H9 (cell line): Measurements from ENCODE around the gene HMGB4. TPM values are rescaled to one million over a fixed set of nuclear protein-coding genes. Genes with fewer than 3 reads are reported as not detected.

Experiments used
- DNase-seq: peaks from one replicate; pipeline ENCODE4 v3.0.0-alpha.2; 2017
- H2AFZ ChIP-seq: one replicate; pipeline ENCODE4 v1.6.1; 2013; ENCODE audit warnings: mild to moderate bottlenecking, low read length, control low read depth, moderate library complexity
- H2AK5ac ChIP-seq: 2 replicates; pipeline ENCODE4 v1.6.1; 2013; ENCODE audit warnings: low read length, control low read depth, mixed read lengths; ENCODE audit not compliant: insufficient read length
- H2BK120ac ChIP-seq: one replicate; pipeline ENCODE4 v1.6.1; 2013; ENCODE audit warnings: low read depth, mild to moderate bottlenecking, low read length, control low read depth, inconsistent platforms; ENCODE audit not compliant: poor library complexity, severe bottlenecking
- H2BK12ac ChIP-seq: 2 replicates; pipeline ENCODE4 v1.6.1; 2013; ENCODE audit warnings: low read length, control low read depth, mixed read lengths, low read depth; ENCODE audit not compliant: insufficient read length
- H2BK15ac ChIP-seq: 2 replicates; pipeline ENCODE4 v1.6.1; 2013; ENCODE audit warnings: low read depth, low read length, control low read depth
- H2BK20ac ChIP-seq: one replicate; pipeline ENCODE4 v1.6.1; 2013; ENCODE audit warnings: low read depth, mild to moderate bottlenecking, low read length, control low read depth, inconsistent platforms; ENCODE audit not compliant: poor library complexity, severe bottlenecking
- H2BK5ac ChIP-seq: 2 replicates; pipeline ENCODE4 v1.6.1; 2013; ENCODE audit warnings: low read length, control low read depth, mixed read lengths; ENCODE audit not compliant: insufficient read length
- H3K14ac ChIP-seq: 2 replicates; pipeline ENCODE4 v1.6.1; 2013; ENCODE audit warnings: low read length, control low read depth; ENCODE audit not compliant: insufficient read depth
- H3K18ac ChIP-seq: 2 replicates; pipeline ENCODE4 v1.6.1; 2013; ENCODE audit warnings: low read depth, mild to moderate bottlenecking, mixed read lengths, low read length, control low read depth; ENCODE audit not compliant: insufficient read length
- H3K23ac ChIP-seq: 2 replicates; pipeline ENCODE4 v1.6.1; 2013; ENCODE audit warnings: low read length, control low read depth, mixed read lengths, low read depth; ENCODE audit not compliant: insufficient read length
- H3K23me2 ChIP-seq: 2 replicates; pipeline ENCODE4 v1.6.1; 2013; ENCODE audit warnings: low read depth, mild to moderate bottlenecking, mixed read lengths, low read length, control low read depth; ENCODE audit not compliant: insufficient read length, poor library complexity, severe bottlenecking
- H3K27ac ChIP-seq: 2 replicates; pipeline ENCODE4 v1.5.1; 2013; ENCODE audit warnings: low read length, control low read depth, mixed read lengths, low read depth; ENCODE audit not compliant: insufficient read length
- H3K27me3 ChIP-seq: 2 replicates; pipeline ENCODE4 v1.6.1; 2013; ENCODE audit warnings: low read length, control low read depth, inconsistent platforms; ENCODE audit not compliant: insufficient read depth
- H3K4ac ChIP-seq: 2 replicates; pipeline ENCODE4 v1.6.1; 2013; ENCODE audit warnings: low read depth, mild to moderate bottlenecking, control low read depth, inconsistent platforms, low read length, moderate library complexity
- H3K4me1 ChIP-seq: 2 replicates; pipeline ENCODE4 v1.6.1; 2013; ENCODE audit warnings: low read length, control low read depth, inconsistent platforms; ENCODE audit not compliant: insufficient read depth
- H3K4me2 ChIP-seq: 2 replicates; pipeline ENCODE4 v1.6.1; 2013; ENCODE audit warnings: low read length, control low read depth, mixed read lengths; ENCODE audit not compliant: insufficient read length, insufficient read depth
- H3K56ac ChIP-seq: 2 replicates; pipeline ENCODE4 v1.6.1; 2013; ENCODE audit warnings: low read depth, mild to moderate bottlenecking, mixed read lengths, low read length, control low read depth; ENCODE audit not compliant: insufficient read length
- H3K79me1 ChIP-seq: 2 replicates; pipeline ENCODE4 v1.6.1; 2013; ENCODE audit warnings: low read depth, mild to moderate bottlenecking, moderate library complexity, low read length, control low read depth, inconsistent platforms; ENCODE audit not compliant: insufficient read depth, poor library complexity, severe bottlenecking
- H3K79me2 ChIP-seq: 2 replicates; pipeline ENCODE4 v1.6.1; 2013; ENCODE audit warnings: low read length, control low read depth, inconsistent platforms; ENCODE audit not compliant: insufficient read depth
- H3K9ac ChIP-seq: 2 replicates; pipeline ENCODE4 v1.6.1; 2013; ENCODE audit warnings: low read length, control low read depth, mixed read lengths; ENCODE audit not compliant: insufficient read length; ENCODE audit errors: extremely low read depth
- H3K9me3 ChIP-seq: one replicate; pipeline ENCODE4 v1.6.1; 2013; ENCODE audit warnings: low read depth, low read length, inconsistent platforms; ENCODE audit not compliant: control insufficient read depth
- H3T11ph ChIP-seq: one replicate; pipeline ENCODE4 v1.6.1; 2013; ENCODE audit warnings: mild to moderate bottlenecking, low read length, control low read depth, inconsistent platforms
- H4K20me1 ChIP-seq: one replicate; pipeline ENCODE4 v1.6.1; 2013; ENCODE audit not compliant: control insufficient read depth, insufficient read length, insufficient read depth
- H4K5ac ChIP-seq: 2 replicates; pipeline ENCODE4 v1.6.1; 2013; ENCODE audit warnings: low read depth, mild to moderate bottlenecking, mixed read lengths, low read length, control low read depth; ENCODE audit not compliant: insufficient read length
- H4K8ac ChIP-seq: replicated peaks from 2 replicates; pipeline ENCODE4 v1.6.1; 2013; ENCODE audit warnings: low read length, control low read depth, mixed read lengths, low read depth; ENCODE audit not compliant: insufficient read length
- H4K91ac ChIP-seq: 2 replicates; pipeline ENCODE4 v1.6.1; 2013; ENCODE audit warnings: low read depth, mild to moderate bottlenecking, moderate library complexity, mixed read lengths, low read length, control low read depth; ENCODE audit not compliant: insufficient read length
- H3K27ac Mint-ChIP-seq, 3 experiments: 2 replicates in 2 of 3; 3 replicates in 1 of 3; pipeline ENCODE4 v1.8.0; 2020 to 2021; ENCODE audit warnings: mixed read lengths in 3 of 3, mild to moderate bottlenecking in 1 of 3, moderate library complexity in 1 of 3
- H3K27me3 Mint-ChIP-seq: 2 replicates; pipeline ENCODE4 v1.8.0; 2021; ENCODE audit warnings: low read depth, mild to moderate bottlenecking, moderate library complexity, mixed read lengths
- H3K36me3 Mint-ChIP-seq, 3 experiments: 2 replicates in 2 of 3; 3 replicates in 1 of 3; pipeline ENCODE4 v1.8.0; 2020 to 2021; ENCODE audit warnings: low read depth in 3 of 3, mixed read lengths in 3 of 3; ENCODE audit not compliant: insufficient read depth in 1 of 3
- H3K4me1 Mint-ChIP-seq, 2 experiments: 2 replicates each; pipeline ENCODE4 v1.8.0; 2020; ENCODE audit warnings: mixed read lengths in 2 of 2
- H3K4me3 Mint-ChIP-seq, 2 experiments: 2 replicates in 1 of 2; 3 replicates in 1 of 2; pipeline ENCODE4 v1.8.0; 2020 to 2021; ENCODE audit warnings: mild to moderate bottlenecking in 2 of 2, mixed read lengths in 2 of 2, moderate library complexity in 1 of 2
- H3K9me3 Mint-ChIP-seq, 2 experiments: 2 replicates in 1 of 2; 3 replicates in 1 of 2; pipeline ENCODE4 v1.8.0; 2020; ENCODE audit warnings: mild to moderate bottlenecking in 2 of 2, mixed read lengths in 2 of 2, moderate library complexity in 1 of 2
- WGBS: extraction: QIAGEN DNeasy Blood & Tissue Kit; methylation state at CpG from one replicate; pipeline ENCODE4 v1.1.7; 2013; ENCODE audit warnings: missing lambda C conversion rate, low lambda C conversion rate, mixed read lengths; ENCODE audit not compliant: insufficient read length; ENCODE audit errors: extremely low coverage; 5-methylcytosine and 5-hydroxymethylcytosine counted together
- total RNA-seq: library from RNA; stranded (reverse); gene quantifications from 2 replicates; pipeline ENCODE4 v1.2.1, GENCODE V29; 2021
- TF ChIP-seq, protein P1 (sequence below): fragments of 200-600 bp; sonication (generic); conservative IDR thresholded peaks from 3 replicates; pipeline ENCODE4 v1.8.0; 2021; ENCODE audit warnings: antibody characterized with exemption, mild to moderate bottlenecking

HMGB4 gene
- total RNA-seq, 1 experiment from 2014 or later = not detected

- WGBS = no CpG with 5 or more reads among the region's 5 CpGs
Measured at GRCh38 chr1:33820804-33821203, 43.1 kb upstream of the HMGB4 start.

More at GRCh38 chr1:33820804-33821203, 43.1 kb upstream of the HMGB4 start:
- Histone ChIP-seq H3K79me2 (no peaks in the 10 kb centered on the region), H2BK5ac (no peak overlapping the region), H3K4me1 (no peaks in the 10 kb centered on the region), H3K27me3 (no peaks in the 10 kb centered on the region), H2AFZ (no peak overlapping the region), H3K14ac (no peak overlapping the region), H4K5ac (no peak overlapping the region), H3K23ac (no peak overlapping the region), H3K79me1 (no peaks in the 10 kb centered on the region), H3K18ac (no peak overlapping the region), H3T11ph (no peak overlapping the region), H3K9ac (no peak overlapping the region), H2BK20ac (no peak overlapping the region), H4K91ac (no peak overlapping the region), H4K8ac (no peak overlapping the region), H3K4me2 (no peak overlapping the region), H3K9me3 (no peaks in the 10 kb centered on the region), H3K4ac (no peak overlapping the region), H2AK5ac (no peak overlapping the region), H3K27ac (no peak overlapping the region), H2BK120ac (no peak overlapping the region), H3K56ac (no peak overlapping the region), H2BK12ac (no peak overlapping the region), H3K23me2 (no peaks in the 10 kb centered on the region), H4K20me1 (no peaks in the 10 kb centered on the region), H2BK15ac (no peak overlapping the region)
- no peaks in the 10 kb centered on the region; the same call in 1 of the 2 replicates for H3K27me3 Mint-ChIP-seq
- TF ChIP-seq, protein P1, sequence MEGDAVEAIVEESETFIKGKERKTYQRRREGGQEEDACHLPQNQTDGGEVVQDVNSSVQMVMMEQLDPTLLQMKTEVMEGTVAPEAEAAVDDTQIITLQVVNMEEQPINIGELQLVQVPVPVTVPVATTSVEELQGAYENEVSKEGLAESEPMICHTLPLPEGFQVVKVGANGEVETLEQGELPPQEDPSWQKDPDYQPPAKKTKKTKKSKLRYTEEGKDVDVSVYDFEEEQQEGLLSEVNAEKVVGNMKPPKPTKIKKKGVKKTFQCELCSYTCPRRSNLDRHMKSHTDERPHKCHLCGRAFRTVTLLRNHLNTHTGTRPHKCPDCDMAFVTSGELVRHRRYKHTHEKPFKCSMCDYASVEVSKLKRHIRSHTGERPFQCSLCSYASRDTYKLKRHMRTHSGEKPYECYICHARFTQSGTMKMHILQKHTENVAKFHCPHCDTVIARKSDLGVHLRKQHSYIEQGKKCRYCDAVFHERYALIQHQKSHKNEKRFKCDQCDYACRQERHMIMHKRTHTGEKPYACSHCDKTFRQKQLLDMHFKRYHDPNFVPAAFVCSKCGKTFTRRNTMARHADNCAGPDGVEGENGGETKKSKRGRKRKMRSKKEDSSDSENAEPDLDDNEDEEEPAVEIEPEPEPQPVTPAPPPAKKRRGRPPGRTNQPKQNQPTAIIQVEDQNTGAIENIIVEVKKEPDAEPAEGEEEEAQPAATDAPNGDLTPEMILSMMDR = no peak
- peak overlapping the region in 1 of 3 experiments; percentile 28; a peak in 1 of 7 replicates for H3K27ac Mint-ChIP-seq
- DNase-seq = no peak
- H3K9me3 Mint-ChIP-seq = no peaks in the 10 kb centered on the region; a peak in 1 of 5 replicates
- peaks cover 4 to 12% (median 8%) of the 10 kb centered on the region in 3 experiments; a peak in 6 of 7 replicates for H3K36me3 Mint-ChIP-seq
- H3K4me1 Mint-ChIP-seq = peaks cover 0 to 2% of the 10 kb centered on the region in 2 experiments; a peak in 1 of 4 replicates
- H3K4me3 Mint-ChIP-seq = no peak overlapping the region
